ENCODE data around the gene AGBL4.

AGBL4 gene

GRCh38 chr1:48718705-48719104 is 1305.0 kb downstream of the AGBL4 start:
- no peak for DNase-seq (ENCODE audit: low spot score)

GRCh38 chr1:48718116-48718630 is 1305.6 kb downstream of the AGBL4 start:
- DNase-seq (ENCODE audit: low spot score) = no peak

- no peak for DNase-seq (ENCODE audit: low spot score)
Measured at GRCh38 chr1:48717082-48717481, 1306.7 kb downstream of the AGBL4 start.

- no peak for DNase-seq (ENCODE audit: low spot score)
Measured at GRCh38 chr1:48715921-48716320, 1307.8 kb downstream of the AGBL4 start.

- no peak for DNase-seq (ENCODE audit: low spot score)
Measured at GRCh38 chr1:48710915-48711314, 1312.8 kb downstream of the AGBL4 start.

GRCh38 chr1:48710318-48710717 is 1313.4 kb downstream of the AGBL4 start:
- no peak for DNase-seq (ENCODE audit: low spot score)

- no peak for DNase-seq (ENCODE audit: low spot score)
Measured at GRCh38 chr1:48704736-48705135, 1319.0 kb downstream of the AGBL4 start.

- DNase-seq (ENCODE audit: low spot score) = no peak
Measured at GRCh38 chr1:48701445-48701844, 1322.3 kb downstream of the AGBL4 start.

GRCh38 chr1:48697066-48697707 is 1326.6 kb downstream of the AGBL4 start:
- DNase-seq (ENCODE audit: low spot score) = peak; percentile 50

- no peak for DNase-seq (ENCODE audit: low spot score)
Measured at GRCh38 chr1:48695161-48695560, 1328.6 kb downstream of the AGBL4 start.

GRCh38 chr1:48693674-48694320 is 1330.0 kb downstream of the AGBL4 start:
- no peak for DNase-seq (ENCODE audit: low spot score)

GRCh38 chr1:48693180-48693579 is 1330.6 kb downstream of the AGBL4 start:
- no peak for DNase-seq (ENCODE audit: low spot score)

- DNase-seq (ENCODE audit: low spot score) = no peak
Measured at GRCh38 chr1:48692235-48692634, 1331.5 kb downstream of the AGBL4 start.

- no peak for DNase-seq (ENCODE audit: low spot score)
Measured at GRCh38 chr1:48691429-48692001, 1332.2 kb downstream of the AGBL4 start.

GRCh38 chr1:48688102-48688760 is 1335.5 kb downstream of the AGBL4 start:
- no peak for DNase-seq (ENCODE audit: low spot score)

- no peak for DNase-seq (ENCODE audit: low spot score)
Measured at GRCh38 chr1:48687282-48688045, 1336.3 kb downstream of the AGBL4 start.

- DNase-seq (ENCODE audit: low spot score) = no peak
Measured at GRCh38 chr1:48686159-48686558, 1337.6 kb downstream of the AGBL4 start.

- no peak for DNase-seq (ENCODE audit: low spot score)
Measured at GRCh38 chr1:48684381-48684780, 1339.4 kb downstream of the AGBL4 start.

- DNase-seq (ENCODE audit: low spot score) = peak; percentile 31
Measured at GRCh38 chr1:48683839-48684238, 1339.9 kb downstream of the AGBL4 start.

GRCh38 chr1:48681476-48682305 is 1342.1 kb downstream of the AGBL4 start:
- DNase-seq (ENCODE audit: low spot score) = no peak

GRCh38 chr1:48680411-48681035 is 1343.2 kb downstream of the AGBL4 start:
- no peak for DNase-seq (ENCODE audit: low spot score)
